Measurements from ENCODE around the gene MAMLD1. TPM values are rescaled to one million over a fixed set of nuclear protein-coding genes. Genes with fewer than 3 reads are reported as not detected.

MAMLD1 gene
- total and polyA plus RNA-seq, 2 donors (not counting 3 experiments of a cell fraction or from before 2014, with no cell fraction given), result 2.5 to 5.6 TPM

DNA sequence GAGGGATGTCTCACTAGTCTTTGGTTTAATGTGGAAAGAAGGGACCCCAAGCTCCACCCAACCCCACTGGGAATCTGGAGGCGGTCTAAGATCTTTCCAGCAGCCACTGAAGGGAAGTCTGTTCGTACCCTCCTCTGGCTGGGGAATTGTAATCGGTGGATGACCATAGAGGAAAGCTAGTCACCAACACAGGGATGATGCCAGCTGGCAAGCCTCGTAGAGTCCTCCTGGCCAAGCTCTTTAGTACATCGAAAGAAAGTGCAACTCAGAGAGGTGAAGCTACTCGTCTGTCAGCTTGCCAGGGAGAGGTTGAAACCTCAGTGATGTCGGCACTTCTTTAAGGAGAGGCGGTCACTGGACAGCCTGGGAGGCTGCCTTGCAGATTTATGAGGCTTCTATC lies 58.7 kb downstream of the MAMLD1 start:
- Histone ChIP-seq H3K4me2 (ENCODE audit: insufficient read depth, low read length) (no peak overlapping the region), H3K36me3 (ENCODE audit: control insufficient read depth in 2 of 2, extremely low read depth in 1 of 2, insufficient read depth in 2 of 2, low read length in 2 of 2) (no peaks in the 10 kb centered on the region), H3K4me3 (replicated peaks in 1 of 3; ENCODE audit: insufficient read depth in 1 of 3, low read depth in 1 of 3, low read length in 3 of 3) (no peak overlapping the region), H2AFZ (ENCODE audit: low read depth, low read length) (no peak overlapping the region), H3K4me1 (ENCODE audit: control insufficient read depth, extremely low read depth, insufficient read depth, low read length) (no peaks in the 10 kb centered on the region), H3K27me3 (ENCODE audit: control insufficient read depth in 2 of 2, insufficient read depth in 2 of 2, low read length in 2 of 2) (no peaks in the 10 kb centered on the region), H3K9me3 (replicated peaks; ENCODE audit: control insufficient read depth, insufficient read depth, low read length) (no peaks in the 10 kb centered on the region), H3K9ac (replicated peaks; ENCODE audit: extremely low read depth, insufficient read depth, low read length) (no peak overlapping the region), H3K79me2 (ENCODE audit: control insufficient read depth, insufficient read depth, low read length) (no peaks in the 10 kb centered on the region), H4K20me1 (replicated peaks; ENCODE audit: control insufficient read depth, extremely low read depth, insufficient read depth, low read length) (no peaks in the 10 kb centered on the region), H3K27ac (ENCODE audit: insufficient read depth, low read depth, low read length) (no peak overlapping the region), H3K9me1 (replicated peaks; ENCODE audit: control insufficient read depth, extremely low read depth, insufficient read depth, low read length) (no peaks in the 10 kb centered on the region)
- ChIA-PET POLR2A (no interaction called here), CTCF (no interaction called here)
- dilution Hi-C loops (cut with MboI; ENCODE audit: extremely low pct_ligation_motif_present, low sequenced_read_pairs) (no loop called here), intact Hi-C loops (cut with micrococcal nuclease) (no loop called here)
- DNase-seq (ENCODE audit: low read depth, low spot score) (no peak), FAIRE-seq (no peak)
- no peak for TF ChIP-seq MYC (IDR thresholded peaks at IDR 0.05; ENCODE audit: low read depth, low read length)
- no peak for TF ChIP-seq JUN (IDR thresholded peaks at IDR 0.05; ENCODE audit: borderline replicate concordance, insufficient read depth, insufficient read length, low read depth)
- no peak for TF ChIP-seq POLR2AphosphoS5 (IDR thresholded peaks at IDR 0.05; ENCODE audit: insufficient read depth, low read depth, low read length)
- no peak for TF ChIP-seq FOS (IDR thresholded peaks at IDR 0.05; ENCODE audit: borderline replicate concordance, insufficient read depth, low read length)
- no peak for TF ChIP-seq POLR2A (IDR thresholded peaks at IDR 0.05; ENCODE audit: low read depth, low read length)
- TF ChIP-seq, protein P1, sequence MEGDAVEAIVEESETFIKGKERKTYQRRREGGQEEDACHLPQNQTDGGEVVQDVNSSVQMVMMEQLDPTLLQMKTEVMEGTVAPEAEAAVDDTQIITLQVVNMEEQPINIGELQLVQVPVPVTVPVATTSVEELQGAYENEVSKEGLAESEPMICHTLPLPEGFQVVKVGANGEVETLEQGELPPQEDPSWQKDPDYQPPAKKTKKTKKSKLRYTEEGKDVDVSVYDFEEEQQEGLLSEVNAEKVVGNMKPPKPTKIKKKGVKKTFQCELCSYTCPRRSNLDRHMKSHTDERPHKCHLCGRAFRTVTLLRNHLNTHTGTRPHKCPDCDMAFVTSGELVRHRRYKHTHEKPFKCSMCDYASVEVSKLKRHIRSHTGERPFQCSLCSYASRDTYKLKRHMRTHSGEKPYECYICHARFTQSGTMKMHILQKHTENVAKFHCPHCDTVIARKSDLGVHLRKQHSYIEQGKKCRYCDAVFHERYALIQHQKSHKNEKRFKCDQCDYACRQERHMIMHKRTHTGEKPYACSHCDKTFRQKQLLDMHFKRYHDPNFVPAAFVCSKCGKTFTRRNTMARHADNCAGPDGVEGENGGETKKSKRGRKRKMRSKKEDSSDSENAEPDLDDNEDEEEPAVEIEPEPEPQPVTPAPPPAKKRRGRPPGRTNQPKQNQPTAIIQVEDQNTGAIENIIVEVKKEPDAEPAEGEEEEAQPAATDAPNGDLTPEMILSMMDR (IDR thresholded peaks at IDR 0.05; ENCODE audit: extremely low read depth in 1 of 2, insufficient read depth in 1 of 2, low read depth in 1 of 2, low read length in 2 of 2), result no peak
- no peak for TF ChIP-seq EZH2 (IDR thresholded peaks at IDR 0.05; ENCODE audit: borderline replicate concordance, low read depth, low read length, severe bottlenecking)
- no peak for TF ChIP-seq GATA2 (IDR thresholded peaks at IDR 0.05; ENCODE audit: insufficient read depth, insufficient read length, low read depth, low read length)
- TF ChIP-seq, protein P2, sequence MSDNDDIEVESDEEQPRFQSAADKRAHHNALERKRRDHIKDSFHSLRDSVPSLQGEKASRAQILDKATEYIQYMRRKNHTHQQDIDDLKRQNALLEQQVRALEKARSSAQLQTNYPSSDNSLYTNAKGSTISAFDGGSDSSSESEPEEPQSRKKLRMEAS (IDR thresholded peaks at IDR 0.05; ENCODE audit: insufficient read depth, insufficient read length), result no peak
- BruUV-seq (replicated peaks), result no TSS peak

Data from endothelial cell of umbilical vein (primary cell).